ENCODE results near the gene CPNE5.

CPNE5 gene

DNA sequence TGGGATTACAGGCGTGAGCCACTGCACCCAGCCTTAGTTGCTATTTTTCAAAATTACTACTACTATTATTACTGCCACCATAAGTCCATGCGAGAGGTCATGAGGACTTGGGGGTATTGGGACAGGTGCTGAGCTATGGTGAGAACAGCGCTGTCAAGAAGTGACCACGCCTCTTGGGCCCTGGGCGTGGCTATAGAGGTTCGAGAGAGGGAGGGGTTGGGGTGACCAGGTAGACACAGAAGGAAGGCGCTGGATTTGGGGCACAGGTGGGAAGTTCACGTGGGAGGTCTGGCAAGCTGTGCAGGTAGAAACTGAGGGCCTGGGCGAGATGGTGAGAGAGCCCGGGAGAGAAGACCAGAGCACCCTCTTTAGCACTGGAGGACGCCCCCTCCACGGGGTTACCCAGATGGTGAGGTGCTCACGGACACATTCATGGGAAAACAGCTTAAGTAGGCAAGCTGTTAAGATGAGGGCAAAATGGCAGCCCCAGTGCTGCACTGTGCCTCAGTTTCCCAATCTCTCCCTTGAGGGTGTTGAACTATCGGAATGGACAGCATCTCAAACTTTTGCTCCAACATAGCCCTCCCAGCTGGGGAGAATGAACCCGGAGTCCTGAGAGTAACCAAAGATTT is 80.6 kb downstream of the CPNE5 start:
- DNase-seq, result no peak

DNA sequence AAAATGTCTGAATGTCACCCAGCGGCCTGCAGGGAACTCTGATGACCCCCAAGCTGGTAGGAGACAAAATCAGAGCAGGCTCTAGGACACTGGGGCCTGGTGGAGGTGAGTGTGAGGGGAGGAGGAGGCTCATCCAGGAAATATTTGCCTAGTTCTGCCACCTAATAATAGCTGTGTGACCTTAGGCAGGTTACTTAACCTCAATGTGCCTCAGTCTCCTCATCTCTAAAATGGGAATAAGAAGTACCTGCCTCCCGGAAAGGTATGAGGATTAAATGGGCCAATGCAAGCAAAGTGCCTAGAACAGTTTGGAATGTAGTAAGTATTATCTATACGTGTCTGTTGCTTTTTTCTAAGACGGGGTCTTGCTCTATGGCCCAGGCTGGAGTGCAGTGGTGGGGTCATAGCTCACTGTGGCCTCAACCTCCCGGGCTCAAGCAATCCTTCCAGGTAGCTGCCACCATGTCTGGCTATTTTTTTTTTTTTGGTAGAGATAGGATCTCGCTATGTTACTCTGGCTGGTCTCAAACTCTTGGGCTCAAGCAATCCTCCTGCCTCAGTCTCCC is 81.2 kb downstream of the CPNE5 start:
- no peak for DNase-seq

DNA sequence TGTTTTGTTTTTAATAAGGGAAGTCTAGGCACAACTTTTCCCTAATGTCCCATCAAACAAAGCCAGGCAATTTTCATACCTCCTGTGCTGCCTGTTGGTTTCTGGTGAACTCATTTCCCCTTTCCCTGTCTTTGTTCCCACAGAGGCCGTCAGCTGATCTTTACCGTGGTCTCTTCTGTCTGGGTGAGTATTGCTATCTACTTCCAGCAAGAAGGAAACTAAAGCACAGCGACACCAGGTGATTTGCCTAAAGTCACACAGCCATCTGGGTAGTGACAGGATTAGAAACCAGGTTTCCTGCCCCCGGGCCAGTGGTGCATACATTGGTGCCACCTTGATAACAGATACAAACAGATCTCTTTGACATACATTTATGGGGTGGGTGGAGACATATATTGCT is 82.0 kb downstream of the CPNE5 start:
- DNase-seq, result no peak

DNA sequence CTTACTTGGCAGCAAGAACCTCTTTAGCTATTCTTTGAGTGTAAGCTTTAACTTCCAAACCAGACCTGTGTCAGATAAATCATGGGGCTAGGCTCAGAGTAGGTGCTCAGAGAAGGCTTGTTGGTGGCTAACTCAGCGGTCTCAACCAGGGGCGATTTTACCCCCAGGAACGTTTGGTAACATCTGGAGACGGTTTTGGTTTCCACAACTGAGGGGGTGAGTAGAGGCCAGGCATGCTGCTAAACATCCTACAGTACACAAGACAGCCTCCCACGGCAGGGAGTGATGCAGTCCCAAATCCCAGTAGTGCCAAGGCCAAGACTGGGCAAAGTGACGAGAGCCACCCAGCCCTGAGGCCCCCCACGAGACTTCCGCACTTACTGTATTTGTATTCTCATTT is 82.5 kb downstream of the CPNE5 start:
- no peak for DNase-seq

DNA sequence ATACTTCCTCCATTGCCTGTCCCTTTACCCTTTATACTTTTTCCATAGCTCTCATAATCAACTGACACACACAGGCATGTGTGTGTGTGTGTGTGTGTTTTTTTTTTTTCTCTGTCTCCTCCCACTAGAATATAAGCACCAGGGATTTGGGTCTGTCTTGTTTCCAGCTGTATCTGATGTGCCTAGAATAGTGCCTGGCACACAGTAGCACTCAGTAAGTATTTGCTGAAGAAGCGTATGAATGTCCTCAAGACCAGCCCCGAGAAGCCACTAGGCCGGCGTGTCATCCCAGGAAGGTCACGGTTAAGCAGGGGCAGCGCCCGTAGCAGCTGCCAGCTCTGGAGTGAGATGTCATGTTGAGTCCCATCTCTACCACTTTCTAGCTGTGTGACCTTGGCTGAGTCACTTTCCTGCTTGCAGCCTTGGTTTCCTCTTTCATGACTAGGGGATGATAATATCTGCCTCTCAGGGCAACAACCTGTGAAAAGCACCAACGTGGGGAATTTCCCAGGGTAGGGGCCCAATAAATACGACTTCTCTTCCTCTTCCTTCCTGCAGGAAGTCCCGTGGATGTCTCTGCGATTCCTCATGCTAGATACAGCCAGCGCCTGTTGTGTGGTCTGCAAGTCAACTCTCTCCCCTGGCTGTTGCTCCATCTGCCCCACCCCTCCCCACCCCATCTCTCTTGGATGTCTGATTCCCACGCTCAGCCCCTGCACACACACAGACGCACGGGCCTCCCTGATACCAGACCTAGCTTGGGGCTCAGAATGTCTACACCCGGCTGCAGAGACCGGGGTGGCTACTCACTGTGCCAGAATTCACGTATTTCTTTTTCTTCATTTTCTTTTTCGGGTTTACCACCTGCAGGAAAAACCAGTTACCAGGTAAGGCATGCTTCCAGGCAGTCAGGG is 83.6 kb downstream of the CPNE5 start:
- no peak for DNase-seq

DNA sequence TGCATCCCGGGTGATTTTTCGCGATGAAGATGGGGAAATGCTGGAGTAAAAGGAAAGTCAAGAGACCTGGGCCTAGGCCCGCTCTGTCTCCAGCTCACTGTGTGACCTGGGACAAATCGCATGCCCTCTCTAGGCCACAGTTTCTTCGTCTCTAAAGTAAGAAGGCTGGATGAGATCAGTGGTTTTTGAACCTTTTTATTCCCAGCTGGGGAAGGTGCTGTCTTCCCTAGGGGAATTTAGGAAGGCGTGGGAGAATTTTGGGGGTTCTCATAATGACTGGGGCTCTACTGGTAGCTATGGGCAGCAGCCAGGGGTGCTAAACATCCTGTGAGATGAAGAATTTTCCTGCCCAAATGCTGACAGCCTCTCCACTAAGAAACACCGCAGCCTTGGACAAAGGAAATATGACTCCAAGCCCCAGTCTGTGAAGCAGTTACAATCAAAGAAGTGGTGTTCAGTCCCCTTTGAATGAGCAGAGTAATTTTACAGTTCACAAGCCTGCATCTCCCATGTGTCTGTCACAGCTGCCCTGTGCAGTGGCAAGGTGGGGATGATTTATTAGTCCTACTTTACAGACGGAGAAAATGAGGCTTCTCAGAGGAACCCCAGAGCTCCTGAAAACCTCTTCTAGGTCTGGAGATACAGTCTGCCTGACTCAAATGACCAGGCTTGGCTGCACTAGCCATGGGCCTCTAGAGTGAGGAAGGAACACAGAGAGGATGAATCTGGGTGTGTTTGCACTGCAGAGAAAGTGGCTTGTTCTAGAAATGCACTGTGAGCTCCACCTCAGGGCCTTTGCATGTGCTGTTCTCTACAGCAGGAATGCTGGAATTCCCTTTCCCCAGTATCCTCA is 84.4 kb downstream of the CPNE5 start:
- DNase-seq, result no peak

DNA sequence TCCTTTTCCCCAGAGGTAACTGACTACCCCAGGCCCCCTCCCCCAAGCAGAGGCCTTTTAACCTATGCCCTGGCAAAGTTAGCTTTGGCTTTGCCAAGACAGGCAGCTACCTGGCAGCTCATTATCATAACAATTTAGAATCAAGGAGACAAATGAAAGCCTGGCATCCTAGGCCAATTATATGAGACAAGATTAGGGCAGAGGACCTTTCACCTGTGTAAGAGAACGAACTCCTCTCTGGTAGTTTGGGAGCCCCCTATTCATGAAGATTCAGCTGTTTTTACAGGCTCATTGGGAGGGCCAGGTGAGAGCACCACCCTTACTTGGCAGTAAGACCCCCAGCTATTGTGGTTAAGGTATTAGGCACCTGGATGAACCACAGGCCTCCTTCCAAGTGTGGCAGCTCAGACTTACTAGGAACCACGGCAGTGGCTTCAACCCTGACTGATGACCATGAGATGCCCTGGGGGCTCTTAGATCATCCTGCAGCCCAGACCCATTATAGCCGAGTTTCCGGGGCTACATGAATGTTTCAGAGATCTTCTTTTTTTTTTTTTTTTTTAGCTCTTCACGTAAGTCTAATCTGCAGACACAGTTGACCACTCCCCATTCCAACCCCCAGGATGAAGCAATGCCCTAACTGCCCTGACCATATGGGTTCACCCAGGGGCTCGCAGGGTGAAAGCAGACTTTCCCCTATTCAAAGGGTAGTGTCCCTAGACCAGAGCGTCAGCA is 85.4 kb downstream of the CPNE5 start:
- no peak for DNase-seq

DNA sequence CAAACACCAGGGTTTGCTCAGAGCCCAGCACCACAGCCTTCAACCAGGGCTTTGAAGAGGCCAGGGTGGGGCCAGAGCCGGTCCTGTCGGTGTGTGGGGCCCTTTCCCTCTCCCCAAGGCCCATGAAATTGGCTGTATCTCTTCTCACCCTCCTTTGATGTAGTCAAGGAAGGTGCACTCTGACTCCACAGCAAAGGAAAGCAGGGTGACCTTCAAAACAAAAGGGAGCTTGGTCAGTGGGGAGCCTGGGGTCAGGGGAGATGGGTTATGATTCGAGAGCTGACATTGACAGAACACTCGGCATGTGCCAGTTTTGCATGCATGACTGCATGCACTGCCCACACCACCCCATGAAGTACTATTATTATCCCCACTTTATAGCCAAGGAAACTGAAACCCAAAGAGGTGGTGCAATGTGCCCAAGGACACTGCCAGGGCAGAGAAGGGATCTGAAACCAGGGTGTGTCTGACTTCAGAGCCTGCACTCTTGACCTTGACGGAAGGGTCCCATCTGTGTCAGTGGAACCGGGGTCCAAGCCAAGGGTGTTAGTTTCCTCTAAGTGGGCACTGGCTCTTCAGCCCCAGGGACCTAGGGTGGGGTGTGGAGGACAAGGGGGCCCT is 86.2 kb downstream of the CPNE5 start:
- no peak for DNase-seq

DNA sequence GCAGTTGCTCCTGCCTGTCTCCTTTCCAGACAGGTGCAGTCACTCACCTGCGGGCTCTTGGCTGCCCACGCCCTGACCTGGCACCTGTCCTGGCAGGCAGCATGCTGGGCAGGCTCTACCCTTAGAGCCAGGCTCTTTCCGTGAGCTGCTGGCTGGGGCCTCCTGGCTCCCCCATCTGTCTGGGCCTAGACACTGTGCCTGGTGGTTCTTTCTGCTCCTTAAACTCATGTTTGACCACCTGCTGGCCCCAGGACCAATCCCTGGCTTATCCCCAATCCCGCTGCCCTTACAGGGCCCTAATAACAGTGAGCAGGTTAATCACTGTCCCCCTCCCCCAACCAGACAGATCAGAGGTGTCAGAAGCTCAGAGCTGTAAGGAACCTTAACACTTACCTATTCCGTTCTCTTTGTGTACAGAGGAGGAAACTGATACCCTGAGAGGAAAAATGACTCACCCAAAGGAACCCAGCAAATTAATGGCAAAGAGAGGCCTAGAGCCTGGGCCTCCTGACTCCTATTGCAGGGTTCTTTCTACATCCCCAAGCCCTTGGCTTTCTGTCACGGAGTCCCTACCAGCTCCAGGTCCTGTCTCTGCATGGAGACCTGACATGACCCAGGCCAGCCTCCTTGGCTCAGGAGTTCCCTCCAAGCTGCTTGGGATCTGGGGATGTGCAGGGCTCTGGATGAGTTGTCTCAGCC is 86.9 kb downstream of the CPNE5 start:
- no peak for DNase-seq

DNA sequence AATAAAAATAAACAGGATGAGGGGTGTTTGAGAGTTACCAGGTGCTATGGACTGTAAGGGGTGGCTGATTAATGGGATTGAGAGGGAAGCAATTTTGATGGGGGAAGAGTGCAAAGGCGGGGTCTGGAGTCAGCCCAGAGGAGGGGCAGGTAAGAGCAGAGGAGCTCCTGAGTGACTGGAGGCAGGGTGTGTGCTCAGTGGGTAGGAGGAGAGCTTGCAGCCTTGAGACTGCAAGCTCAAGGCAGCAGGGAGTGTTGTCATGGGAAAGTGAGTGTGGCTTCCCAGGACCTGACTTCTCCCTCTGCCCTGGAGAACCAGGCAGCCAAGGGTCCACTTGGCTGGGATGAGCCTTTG is 87.4 kb downstream of the CPNE5 start:
- no peak for DNase-seq

DNA sequence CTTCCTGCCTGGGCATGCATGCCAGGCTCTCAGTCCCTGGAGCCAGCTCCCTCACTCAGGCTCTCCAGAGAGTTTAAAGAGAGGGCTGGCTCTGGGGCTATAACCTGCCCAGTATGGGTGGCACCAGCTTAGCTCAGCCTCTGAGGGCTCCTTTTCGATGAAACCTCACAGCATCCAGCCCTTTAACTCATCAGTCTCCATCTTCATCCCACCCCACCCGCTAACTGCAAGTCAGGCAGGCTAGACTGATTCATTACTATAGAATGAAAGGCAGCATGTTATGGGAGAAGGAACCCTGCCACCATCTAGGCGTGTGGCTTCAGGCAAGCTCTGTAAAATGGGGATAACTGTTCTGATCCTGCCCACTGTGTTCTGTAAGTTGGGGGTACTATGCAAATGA is 88.2 kb downstream of the CPNE5 start:
- DNase-seq, result no peak

DNA sequence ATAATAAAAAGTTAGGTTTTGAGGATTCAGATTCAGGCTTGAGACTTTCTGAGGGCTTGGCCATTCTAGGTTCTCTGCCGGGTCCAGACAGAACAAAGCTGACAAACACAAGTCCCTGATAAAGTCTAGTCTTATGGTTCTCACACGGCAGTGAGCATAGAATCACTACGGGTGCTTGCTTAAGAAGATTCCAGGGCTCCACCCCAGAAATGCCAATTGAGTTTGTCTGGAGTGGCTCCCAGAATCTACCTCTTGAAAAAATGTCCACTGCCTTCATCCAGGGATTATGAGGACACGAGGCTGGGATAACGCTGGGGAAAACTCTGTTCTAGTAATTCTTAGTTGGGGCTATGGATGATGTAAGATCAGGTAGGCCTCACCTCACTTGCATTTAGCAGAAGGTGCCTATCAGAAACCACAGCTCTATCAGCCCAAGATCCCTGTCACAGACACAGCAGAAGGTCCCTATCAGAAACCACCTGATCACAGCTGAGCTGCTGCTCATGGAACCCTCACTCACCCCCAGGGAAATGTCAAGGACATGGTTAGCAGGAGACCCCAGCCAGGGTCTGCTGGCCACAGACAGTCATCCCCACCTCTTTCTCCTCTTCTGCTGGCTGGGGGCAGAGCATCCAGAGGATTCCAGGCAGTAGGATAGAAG is 89.3 kb downstream of the CPNE5 start:
- DNase-seq, result no peak

DNA sequence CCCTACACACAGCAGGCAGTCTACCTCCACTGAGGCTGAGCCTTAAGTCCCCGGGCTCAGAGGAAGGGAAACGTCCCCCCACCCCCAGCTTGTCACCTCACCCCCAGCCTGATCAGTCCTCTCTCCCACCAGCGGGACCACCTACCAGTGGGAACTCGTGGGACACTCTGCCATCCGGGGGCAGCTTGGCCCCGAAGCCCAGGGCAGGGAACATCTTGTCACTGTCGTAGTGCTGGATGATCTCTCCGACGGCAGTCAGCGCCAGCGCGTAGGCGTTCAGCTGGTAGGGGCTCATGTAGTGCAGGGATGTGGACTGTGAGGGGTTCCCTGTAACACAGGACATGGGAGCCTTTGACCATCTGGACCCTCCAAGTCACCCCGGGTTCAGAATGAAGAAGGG is 93.0 kb downstream of the CPNE5 start:
- no peak for DNase-seq

DNA sequence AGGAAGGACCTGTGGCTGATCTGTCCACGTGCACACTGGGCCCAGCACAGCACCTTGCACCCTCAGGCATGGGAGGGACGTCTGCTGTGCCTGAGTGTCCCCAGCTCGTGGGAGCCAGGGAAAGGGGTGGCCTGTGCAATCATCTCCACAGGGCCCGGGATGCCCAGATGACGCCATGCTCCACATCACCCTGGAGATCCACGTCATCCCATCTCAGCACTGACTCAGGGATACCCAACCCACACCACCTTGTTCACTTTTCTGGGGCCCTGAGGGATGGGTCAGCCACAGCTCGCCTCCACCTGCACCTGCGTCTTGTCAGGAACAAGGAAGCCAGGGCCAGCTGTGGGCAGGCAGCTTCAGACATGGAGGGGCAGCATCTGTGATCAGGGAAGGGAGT is 93.4 kb downstream of the CPNE5 start:
- DNase-seq, result no peak

DNA sequence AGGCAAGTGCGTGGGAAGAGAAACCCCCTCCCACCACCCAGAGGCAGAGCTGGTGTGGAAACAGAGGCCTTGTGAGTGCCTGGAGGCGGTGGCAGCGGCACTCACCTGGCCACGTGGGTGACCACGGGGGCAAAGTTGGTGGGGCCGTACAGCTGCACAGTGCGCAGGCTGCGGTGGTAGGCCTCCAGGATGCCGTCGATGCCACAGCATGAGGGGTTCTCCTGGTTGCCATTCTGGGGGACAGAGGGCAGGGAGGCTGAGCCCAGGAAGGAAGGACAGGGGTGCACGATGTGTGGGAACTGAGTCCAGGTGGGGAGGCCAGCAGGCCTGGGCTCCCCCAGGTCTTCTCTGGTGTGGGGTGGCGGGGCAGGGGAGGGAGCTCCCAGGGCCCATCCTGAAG is 94.0 kb downstream of the CPNE5 start:
- DNase-seq, result no peak

DNA sequence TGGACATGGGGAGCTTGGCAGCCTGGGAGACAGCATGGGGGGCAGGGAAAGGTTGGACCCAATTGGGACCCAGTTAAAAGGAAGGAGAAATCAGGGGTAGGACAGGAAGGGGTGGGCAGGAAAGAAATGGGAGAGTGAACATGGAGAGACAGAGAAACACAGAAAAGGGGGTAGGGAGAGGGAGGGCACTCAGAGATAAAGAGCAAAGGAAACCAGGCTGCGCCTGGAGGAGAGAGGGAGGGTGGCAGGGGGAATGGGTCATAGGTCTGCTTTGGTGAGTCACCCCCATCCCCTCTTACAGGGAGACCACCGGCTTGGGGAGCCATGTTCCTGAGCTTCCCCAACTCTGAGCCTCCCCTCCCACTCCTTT is 95.0 kb downstream of the CPNE5 start:
- no peak for DNase-seq

DNA sequence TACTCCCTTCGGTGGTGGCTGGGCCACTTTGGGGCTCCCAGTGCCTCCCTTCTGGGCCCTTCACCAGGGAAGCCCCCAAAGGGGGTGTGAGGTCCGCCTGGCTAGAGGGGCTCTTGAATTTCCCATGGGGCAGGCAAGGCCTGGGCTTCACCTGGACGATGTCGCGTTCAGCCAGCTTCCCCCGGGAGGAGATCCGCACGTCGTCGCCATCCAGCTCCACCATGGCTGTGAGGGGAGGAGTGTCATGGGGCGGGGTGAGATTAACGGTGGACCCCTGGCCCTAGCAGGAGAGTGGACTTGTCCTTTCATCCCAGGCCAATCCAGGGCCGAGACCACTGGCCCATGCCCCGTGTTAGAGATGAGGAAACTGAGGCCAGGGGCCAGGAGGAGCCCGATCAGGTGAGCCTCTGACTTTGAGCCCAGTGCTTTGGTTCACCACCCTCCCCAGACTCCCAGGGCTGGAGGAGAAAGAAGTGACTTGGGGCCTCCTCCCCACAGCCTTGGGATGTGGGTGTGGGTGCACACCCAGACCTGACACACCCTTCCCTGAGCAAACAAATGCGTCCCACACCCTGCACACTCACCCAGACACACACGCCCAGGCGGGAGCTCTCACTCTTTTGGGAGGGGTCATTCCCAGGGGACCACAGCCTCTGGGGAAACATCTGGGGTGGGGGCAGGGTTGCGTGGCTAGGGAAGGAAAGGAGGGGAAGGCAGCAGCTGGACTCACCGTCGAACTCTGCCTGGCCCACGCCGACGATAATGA is 95.5 kb downstream of the CPNE5 start:
- DNase-seq, result no peak

DNA sequence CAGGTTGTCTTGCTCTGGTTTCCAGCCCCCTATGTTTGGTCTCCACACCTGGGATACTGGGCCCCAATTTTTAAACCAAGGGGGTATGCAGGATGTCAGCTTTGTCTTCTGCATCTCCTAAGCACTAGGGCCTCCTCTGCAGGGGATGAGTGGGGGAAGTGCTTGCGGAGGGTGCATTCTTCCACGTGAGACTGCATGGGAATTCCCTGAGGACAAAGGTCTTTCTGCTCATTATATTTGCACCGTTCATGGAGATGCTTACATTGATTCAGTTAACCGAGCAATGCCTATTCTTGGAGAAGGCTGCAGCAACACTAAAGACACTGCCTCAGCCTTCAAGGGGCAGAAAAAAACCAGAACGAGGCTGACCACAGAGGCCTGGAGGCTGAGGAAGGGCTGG is 96.2 kb downstream of the CPNE5 start:
- DNase-seq, result no peak

DNA sequence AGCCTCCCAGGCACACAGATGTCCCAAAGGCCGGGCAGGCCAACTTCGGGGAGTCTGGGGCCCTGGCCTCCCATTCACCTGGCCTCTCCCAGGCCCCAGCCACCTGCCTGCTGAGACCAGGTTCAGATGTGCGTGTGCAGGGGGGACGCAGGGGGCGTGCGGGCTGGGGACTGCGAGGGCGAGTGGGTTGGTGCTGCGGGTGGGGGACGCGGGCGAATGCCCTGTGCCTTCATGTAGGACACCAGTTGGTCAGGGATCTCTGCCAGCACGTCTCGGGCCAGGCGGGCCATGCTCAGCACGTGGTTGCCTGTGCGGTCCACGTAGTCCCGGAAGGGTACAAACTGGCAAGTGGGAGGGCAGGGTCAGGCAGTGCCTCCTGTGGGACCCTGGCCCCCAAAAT is 97.1 kb downstream of the CPNE5 start:
- no peak for DNase-seq

DNA sequence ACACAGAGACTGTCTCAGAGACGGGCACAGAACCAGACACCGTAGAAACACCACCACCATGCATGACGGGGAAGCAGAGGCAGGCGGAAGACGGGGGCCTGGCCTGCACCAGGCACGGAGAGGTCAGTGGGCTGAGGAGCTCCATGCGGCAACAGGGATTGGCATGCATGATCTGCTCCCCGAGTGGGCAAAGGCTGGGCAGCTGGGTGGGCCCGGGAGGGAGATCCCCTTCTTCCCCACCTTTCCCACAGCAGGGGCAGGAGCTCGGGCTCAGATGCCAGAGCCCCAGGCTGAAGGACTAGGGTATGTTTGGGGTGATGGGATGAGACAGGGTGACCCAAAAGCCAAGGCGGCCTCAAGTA is 98.4 kb downstream of the CPNE5 start:
- no peak for DNase-seq

Data from retina (tissue), 1 donor.